NCI-H446 (cell line): ENCODE measurements around the gene ERGIC1.

ENCODE experiments used
- DNase-seq, 2 experiments: peaks; one replicate each; lab custom pipeline; 2025; lab: John Stamatoyannopoulos, UW

ERGIC1 gene

DNA sequence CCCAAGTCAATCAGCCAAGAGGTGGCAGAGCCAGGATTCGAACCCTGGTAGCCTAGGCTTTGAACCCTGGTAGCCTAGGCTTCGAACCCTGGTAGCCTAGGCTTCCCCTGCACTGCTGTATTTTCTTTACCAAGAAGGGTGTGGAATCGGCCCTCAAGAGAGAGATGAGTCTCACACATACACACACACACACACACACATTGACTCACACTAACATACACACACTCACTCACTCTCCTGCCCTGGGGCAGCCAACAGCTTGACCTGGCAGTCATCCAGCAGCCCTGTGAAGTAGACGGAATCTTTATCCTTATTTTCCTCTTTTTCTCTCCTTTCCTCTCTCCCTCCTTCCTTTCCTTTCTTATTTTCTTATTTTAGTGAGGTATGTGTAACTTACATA is 69.7 kb downstream of the ERGIC1 start:
- DNase-seq, result peak; percentile 7 to 22

DNA sequence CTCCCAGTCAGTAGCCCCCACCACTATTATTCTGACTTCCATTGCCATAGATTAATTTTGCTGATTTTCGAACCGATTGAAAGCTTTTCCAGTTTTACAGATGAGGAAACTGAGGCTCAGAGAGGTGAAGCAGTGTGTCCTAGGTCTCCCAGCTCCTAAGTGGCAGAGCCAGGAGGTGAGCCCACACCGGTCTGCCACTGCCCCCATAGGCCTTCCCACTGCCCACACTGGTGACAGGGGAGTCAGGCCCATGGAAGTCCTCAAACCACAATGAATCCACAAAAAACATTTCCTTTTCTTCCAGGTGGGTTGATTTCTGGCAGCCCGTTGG is 70.2 kb downstream of the ERGIC1 start:
- no peak for DNase-seq

DNA sequence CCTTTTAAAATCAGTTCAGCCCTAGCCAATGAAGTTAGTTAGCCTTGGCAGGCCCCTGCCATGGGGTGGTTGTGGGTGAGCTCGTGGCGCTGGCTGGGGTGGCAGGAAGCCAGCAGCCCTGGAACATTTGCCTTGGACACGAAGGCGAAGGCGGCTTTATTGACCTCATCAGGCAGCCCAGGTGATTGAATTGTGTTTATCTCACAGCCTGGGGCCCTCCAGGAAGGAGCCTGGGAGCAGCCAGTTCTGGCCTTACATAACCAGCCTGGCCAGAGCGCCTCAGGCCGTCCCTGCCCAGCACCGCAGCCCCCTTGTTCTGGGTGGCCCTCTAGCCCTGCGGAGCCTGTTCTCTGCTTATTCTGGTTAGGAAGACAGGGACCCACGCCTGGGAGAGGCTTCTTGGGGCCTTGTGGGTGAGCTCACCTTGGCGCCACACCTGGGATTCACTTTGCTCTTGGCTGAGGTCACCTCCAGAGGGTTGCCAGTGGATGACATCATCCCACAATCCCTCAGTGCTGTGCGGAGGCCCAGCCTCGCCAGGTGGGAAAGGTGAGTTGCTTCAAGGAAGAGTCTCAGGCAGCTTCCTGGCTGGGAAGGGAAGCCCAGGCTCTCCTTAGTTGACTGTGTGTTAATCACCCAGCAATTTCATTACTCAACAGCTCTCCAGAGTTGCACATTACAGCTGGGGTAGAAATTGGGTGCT is 70.7 kb downstream of the ERGIC1 start:
- DNase-seq, result peak in 1 of 2 experiments; percentile 10

DNA sequence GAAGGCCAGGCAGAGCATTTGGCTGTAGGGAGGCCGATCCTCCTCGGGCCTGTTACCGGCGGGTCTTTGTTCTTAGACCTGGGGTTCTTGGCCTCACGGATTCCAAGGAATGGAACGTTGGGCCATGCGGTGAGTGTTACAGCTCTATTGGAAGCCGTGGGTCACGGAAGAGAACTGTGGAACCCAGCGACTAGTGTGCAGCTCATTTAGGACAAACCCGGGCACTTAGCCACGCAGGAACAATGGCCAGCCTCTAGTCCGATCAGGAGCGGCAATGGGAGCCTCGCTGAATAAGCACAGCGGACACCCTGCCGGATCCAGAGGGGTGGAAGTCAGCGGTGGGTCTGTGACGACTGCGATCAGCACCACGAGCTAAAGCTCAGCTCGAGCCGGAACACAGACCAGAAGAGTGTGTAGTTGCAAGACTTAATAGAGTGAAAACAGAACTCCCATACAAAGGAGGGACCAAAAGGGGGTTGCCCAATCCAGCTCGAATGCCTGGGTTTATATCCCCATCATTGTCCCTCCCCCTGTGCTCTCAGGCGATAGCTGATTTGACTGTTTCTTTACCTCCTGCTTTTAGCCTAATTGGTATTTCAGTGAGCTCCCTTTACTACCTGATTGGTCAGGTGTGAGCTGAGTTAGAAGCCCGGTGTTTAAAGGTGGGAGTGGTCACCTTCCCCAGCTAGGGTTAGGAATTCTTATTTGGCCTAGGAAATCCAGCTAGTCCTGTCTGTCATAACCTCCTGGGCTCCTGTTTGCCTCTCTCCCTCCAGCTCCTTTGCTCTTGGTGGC is 71.5 kb downstream of the ERGIC1 start:
- no peak for DNase-seq

DNA sequence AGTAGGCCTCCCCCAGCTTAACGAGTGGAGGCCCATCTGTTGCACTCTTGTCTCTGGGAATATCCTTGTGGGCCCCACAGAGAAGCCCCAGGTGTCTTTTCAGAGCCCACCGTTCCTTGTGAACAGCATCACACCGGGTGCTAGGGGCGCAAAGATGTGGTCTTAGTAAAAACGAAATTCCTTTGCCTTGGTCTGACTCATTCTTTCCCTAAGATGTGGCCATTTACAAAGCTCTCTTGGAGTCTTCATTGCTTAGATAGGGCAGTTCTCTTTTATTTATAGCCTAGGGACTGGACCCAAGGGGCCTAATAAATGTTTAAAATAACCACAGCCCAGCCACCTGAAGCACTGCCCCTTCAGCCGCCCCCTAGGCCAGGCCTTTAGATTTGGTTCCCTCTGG is 72.4 kb downstream of the ERGIC1 start:
- no peak for DNase-seq

DNA sequence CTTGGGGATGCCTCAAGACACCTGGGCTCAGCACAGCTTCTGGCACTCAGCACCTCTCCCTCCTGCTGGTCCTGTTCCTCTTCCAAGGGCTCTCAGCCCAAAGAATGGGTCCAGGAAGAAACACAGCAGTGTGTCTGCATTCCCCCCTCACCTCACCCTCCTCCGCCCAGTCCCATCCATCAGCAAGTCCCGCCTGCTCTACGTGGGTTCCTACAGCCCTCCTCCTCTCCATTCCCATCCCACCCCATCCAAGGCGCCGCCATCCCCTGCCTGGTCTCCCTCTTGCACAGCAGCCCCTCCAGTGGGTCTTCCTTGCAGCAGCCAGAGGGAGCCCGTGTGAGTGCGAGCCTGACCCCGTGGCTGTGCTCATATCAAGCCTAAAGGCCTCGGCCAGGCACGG is 72.8 kb downstream of the ERGIC1 start:
- DNase-seq, result no peak

DNA sequence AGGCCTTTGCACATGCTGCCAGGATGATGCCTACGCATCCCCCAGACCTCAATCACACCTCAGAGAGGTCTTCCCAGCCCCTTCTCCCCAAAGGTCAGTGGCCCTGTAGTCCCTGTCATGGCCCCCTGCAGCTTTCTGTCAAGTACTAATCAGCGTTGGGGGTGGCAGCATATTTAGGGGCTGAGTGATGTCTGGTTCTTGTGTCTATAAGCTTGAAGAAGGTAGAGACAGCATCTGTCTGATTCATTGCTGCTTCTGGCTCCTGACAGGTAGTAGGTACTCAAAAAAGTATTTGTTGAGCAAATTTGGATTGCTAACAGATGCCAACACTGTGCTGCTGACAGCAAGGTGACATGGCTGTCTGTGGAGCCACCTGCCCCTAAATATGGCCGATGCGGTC is 73.6 kb downstream of the ERGIC1 start:
- no peak for DNase-seq

DNA sequence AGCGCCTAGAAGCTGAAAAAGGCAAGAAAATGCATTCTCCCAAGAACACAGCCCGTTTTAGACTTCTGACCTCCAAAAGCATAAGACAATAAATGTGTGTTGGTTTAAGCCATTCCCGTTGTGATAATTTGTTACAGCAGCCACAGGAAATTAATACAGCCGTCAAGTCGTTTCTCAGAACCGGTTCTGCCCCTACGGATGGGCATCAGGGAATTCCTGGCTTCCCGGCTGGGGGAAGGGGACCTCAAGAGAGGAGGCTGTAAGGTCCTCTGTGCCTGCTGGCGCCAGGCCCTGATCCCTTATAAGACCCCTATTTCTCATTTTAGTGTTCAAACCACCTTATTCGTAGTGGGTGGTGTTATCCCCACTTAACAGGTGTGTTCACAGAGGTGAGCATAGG is 74.6 kb downstream of the ERGIC1 start:
- DNase-seq, result no peak

DNA sequence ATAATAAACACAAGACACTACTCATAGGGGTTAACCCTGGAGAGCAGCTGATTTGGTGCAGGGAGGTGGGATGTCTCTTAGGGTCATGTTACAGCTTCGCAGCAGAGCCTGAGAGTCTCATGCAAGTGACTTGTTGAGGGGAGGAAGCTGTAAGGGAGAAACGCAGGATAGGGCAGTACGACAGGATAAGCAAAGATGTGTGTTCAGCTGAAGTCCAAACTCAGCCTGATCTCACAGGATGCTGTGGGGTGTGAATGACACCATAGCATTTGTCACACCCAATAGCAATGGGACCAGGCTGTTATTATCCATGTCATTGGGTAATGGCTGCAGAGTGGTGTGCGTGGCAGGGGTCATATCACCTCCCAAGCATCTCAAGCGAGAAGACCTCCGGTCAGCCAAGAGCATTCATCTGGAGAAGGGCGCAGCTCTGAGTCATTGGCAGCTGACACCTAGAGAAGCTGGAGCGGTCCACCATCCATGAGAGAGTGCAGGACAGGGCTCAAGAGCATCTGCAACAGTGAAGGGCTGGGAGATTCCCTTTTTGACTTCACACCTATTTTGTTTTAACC is 76.0 kb downstream of the ERGIC1 start:
- DNase-seq, result no peak

DNA sequence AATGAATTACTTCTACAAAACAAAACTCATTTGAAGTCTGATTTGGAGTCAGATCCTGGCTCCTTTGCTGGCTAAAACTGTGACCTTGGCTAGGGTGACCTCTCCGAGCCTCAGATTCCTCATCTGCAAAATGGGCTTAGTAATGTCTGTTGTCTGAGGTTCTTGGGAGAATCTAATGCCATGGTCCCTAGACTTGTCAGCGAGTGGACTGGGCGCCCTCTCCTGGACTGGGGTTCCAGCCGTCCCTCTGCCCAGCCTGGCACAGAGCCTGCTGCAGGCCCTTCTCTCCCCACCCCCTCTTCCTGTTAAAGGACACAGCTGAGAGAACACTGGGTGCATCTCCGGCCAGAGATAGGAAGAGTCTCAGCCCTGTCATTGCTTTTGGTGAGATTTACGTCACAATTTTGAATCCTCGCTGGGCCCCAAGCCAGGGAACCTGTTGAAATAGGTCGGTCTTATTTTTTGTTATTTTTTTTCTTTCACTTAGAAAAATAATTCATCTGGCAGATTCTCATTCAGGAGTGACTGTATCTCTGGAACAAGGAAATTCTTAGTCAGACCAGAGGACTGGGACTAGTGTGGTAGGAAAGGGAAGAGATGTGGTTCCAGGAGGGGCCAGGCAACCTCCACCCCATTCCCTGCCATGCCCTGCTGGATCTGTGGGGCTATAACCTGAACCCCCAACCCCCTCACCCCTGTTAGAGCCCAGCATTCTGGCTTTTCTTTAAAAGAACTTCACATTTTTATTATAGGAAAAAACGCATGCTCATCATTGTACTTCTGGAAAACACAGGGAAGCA is 77.0 kb downstream of the ERGIC1 start:
- no peak for DNase-seq

DNA sequence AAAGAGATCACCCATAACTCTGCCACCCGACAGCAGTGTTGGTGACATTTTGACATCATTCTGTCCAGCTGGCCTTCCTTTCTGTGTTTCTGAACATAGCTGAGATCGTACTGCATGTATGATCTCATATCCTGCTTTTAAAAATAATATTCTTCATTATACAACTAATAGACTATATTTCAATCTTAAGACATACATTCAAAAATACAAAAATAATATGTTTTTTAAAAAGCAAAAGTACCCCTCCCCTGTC is 77.5 kb downstream of the ERGIC1 start:
- DNase-seq, result no peak

DNA sequence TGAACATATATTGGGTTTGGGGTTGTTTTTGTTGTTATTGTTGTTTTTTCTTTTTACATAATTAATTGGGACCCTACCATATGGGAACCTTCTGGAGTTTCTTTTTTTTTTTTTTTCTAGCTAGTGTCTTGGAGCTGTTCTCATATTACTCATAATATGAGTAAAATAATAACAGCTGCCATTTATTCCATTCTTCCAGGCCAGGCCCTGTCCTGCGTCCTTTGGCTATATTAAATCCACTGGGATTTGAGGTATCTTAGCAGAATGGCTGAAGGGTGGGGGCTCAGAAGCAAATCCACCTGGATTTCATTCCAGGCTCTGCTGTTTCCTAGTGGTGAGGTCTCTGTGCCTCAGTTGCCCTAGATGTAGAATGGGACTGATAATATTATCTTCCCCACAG is 77.9 kb downstream of the ERGIC1 start:
- no peak for DNase-seq

DNA sequence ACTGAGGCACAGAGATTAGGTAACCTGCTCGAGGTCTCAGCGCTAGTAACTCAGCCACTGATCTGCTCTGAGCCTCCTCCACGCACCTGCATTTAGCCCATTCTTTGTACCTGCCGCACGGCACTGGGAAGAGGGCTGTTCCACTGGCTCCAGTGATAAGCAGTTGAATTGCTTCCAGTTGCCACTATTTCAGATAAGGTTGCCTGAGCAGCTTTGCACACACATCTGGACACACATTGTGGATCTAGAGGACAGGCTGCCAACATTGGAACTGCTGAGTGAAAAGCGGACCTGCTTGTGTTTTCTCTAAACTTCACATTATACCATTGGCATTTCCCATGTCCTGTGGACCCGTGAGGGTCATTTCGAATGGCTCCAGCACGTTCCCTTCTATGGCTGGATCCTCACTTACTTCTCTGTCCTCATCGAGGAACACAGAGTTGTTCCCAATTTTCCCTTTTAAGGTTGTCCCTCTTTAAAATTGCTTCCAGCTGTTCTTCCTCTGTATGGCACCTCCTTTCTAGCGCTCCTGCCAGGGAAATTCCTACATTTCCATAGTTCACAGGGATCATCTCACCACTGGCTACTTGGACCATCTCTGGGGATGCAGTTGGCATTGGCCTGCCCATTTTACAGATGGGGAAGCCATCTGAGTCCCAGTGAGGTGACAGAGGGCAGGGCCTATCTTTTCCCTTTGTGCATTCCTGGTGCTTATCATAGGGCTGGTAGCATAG is 79.2 kb downstream of the ERGIC1 start:
- no peak for DNase-seq

DNA sequence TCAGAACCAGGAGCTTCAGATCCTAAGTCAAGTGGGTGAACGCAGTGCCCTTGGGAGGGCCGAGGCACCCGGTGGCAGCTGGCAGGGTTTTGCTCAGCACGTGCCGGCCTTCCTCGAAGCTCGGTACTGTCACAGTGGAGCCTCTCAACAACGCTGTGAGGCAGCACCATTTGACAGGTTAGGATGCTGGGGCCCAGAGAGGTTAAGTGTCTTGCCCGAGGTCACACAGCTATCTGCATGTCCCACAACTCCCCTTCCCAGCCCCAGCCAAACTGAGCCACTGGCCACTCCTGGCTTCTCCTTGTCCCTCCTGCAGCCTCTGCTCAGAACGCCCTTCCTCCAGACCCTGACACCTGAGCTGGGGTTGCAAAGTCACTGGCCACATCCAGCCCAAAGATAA is 81.5 kb downstream of the ERGIC1 start:
- no peak for DNase-seq

DNA sequence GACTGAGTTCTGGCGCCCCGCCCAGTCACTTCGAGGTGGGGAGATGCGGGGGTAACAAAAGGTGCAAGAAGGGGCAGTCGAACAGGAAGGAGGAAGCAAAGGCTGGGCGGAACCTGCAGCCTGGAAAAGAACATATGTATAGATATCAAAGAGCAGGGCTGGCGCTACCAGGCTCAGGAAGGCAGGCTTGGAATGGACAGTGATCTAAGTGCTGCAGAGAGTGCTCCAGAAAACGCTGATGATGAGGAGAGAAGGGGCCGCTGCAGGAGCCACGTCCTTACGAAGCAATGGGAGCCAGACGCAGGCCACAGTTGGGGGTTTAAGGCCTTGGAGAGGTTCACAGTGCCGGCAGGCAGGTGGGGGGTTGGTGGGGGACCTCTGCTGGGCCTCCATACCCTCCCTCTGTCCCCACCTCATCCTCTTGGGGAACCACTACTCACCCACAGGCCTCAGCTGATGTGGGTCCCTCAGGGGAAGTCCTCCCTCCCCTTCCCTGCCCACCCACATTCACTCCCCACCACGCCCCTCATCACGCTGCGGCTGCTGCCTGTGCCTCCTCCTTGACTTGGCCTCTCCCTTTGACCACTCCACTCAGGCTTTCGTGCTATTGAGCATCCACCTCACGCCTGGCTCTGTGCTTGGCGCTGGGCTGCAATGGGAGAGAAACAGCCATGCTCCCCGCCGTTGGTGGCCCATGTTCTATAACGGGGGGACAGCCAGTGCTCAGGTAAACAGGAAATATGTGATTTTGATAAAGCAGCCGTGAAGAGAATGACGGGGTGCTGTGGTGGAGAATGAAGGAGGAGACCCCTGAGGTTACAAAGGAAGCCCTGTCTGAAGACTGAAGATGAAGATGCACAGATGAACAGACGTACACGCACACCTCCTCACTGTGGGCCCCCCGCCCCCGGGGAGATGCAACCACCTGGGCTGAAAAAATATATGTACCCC is 84.6 kb downstream of the ERGIC1 start:
- DNase-seq, result no peak

DNA sequence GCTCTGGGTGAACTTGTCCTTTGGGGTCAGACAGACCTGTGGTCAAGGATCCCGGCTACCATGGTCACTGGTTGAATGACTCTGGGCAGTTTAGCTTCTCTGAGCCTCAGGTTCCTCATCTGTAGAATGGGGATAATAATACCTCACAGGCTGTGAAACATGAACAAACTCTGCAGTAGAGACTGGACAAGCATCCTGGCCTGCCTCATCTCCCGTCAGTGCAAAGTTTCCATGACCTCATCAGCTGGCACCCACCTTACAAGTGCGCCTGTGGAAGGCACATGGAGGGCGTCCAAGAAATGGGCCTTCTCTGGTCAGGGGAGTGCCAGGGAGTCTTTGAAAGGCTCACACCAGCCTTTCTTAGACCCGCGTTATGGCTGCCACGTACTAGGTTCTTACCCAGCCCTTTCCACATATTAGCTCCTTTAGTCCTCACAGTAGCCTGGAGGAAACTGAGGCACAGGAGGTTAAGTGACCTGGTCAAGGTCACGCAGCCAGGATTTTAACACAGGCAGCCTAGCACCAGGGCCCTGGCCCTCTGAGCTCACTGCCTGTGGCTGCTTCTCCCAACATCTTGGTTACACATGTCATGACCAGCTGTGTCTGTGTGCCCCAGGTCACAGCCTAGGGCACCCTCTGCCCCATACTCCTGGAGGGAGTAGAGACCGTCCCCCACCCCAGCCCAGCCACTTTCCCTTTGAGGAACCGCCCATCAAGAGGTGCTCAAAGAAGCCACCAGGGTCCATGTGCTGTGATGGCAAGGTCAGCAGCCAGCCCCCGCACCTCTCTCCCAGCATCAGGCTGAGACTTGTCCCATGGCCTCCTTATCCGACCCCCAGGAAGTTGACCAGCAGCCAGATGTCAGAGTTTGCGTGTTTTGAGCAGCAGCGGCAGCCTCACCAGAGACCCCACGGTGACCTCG is 85.7 kb downstream of the ERGIC1 start:
- no peak for DNase-seq

DNA sequence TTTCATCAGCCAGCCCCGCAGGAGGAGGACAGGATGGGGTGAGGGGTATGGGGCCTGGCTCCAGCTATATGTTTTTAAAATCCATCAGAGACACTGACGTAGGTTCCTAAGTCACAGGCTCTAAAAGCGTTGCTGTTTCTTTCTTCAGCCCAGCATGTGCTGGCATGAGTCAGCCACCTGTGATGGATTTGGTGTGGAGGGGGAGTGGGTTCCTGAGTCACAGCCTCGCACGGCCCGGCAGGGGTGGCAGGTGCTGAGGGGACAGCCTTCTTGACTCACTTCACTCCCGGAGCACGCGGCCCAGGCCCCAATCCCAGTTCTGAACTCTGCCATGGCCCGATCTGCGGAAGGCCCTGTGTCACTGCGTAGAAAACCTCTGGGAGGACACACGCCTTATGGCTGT is 86.4 kb downstream of the ERGIC1 start:
- DNase-seq, result no peak

DNA sequence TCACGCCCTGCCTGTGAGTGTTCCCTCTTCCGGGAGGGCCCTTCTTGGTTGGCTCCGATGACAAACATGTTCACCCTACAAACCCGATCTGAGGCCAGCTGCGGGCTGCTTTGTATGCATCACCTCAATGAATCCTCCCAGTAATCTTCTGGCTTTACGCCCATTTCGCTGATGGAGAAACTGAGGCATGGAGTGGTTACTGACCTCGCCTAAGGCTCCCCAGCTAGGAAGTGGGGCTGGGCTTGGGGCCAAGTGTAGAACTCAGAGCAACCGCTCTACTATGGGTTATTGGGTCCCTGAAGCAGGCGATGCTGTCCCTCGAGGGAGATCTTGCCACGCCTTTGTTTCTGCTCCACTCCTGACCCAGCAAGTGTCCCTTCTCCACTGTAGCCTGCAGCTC is 86.9 kb downstream of the ERGIC1 start:
- DNase-seq, result no peak

DNA sequence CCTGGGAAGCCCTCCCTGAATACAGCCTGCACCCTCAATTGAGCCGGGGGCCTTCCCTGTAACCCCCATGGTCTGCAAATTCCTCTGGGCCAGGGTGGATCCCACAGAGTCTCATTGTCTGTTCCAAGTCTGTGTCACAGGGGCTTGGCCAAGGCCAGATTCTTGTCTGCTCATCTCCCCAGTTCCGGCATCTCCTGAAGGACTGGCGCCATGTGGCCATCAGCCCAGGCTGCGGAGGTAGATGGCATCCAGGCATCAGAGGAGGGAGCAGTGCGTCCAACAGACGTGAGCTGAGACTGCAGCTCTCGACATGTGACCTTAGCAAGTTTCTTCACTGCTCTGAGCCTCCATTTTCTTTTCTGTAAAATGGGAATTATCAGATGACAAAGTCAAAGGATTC is 87.9 kb downstream of the ERGIC1 start:
- no peak for DNase-seq

DNA sequence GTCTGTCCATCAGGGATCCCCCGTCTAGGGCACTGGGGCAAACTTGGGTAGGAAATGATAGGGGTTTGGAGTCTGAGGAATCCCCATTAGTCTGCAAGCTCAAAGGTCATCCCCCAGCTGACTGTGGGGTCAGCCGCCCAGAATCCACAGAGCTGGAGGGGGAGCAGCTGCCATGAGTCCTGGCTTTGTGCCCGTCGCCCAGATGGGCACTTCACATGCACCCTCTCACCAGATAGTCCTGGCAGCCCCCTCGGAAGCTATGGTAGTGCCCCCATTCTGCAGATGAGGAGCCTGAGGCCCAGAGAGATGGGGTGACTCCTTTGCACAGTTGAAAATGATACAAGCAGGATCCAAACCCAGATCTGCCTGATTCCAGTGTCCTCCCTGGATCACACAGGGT is 89.5 kb downstream of the ERGIC1 start:
- DNase-seq, result no peak
